ENCODE results near the gene VMA21.

Gene VMA21

GRCh38 chrX:151458824-151459223, 61.8 kb downstream of the VMA21 start:
- Histone ChIP-seq H3K79me2 (no peaks in the 10 kb centered on the region), H3K27me3 (ENCODE audit: control insufficient read depth, insufficient read depth, low read length) (no peaks in the 10 kb centered on the region), H2AFZ (no peak overlapping the region), H3K4me1 (no peaks in the 10 kb centered on the region), H3K36me3 (ENCODE audit: control insufficient read depth, insufficient read depth, low read length) (no peaks in the 10 kb centered on the region), H3K9ac (no peak overlapping the region), H3K4me3 (ENCODE audit: low read depth, low read length) (no peak overlapping the region), H3K4me2 (ENCODE audit: low read length) (no peak overlapping the region), H3K27ac (no peak overlapping the region), H3K9me3 (ENCODE audit: control insufficient read depth, low read length) (no peaks in the 10 kb centered on the region)
- TF ChIP-seq CTCF (IDR thresholded peaks at IDR 0.05) = no peak

Measured in parathyroid adenoma (tissue), 2 donors.